Measurements from ENCODE around the gene ASIC2.

Gene ASIC2

DNA sequence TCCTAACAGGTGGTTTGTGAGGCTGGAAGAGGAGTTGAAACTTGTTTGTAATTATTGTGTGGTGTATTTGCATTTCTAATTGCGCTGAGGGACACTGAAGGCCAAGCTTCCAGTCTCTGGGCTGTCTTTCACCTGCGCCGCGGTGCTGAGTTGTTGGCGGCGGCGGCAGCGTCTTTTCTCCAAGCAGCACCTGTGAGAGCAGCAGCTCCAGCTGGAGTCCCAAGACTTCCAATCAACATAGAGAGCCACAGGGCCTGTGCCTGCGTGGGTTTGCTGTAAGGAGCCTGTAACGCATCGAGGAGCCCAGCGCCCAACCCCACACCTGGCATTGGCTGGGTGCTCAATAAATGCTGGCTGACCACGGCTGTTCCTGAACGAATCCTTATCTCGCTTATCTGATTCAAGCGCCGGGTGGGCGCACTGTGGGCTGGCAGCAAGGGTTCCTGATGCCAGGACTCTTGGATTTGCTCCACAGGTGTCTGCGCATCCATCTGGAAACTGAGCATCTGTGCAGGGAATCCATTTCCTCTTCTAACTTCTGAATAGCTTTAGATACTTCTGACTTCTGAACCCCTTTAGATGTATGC lies 138.1 kb downstream of the ASIC2 start:
- no peak for DNase-seq (ENCODE audit: low read depth)

DNA sequence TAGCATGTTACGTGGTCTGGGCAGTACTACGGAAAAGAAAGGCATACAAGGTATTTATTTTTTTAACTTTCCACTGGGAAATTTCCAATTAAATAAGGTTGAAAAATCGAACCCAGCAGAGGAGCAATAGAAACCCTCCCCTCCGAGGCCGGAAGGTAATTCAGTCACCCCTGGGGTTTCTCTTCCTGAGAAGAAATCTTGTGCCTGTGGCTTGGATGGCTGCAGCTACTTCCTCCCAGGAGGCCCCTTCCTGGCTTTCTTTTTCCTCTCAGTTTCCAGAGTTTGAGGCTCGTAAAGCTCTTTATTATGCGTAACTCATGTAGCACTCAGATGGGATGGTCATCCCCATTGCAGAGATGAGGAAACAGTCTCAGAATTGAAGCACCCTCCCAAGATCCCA lies 140.3 kb downstream of the ASIC2 start:
- no peak for DNase-seq (ENCODE audit: low read depth)

- no peak for DNase-seq (ENCODE audit: low read depth)
These were observed 141.5 kb downstream of the ASIC2 start for GRCh38 chr17:33151565-33151964.

- no peak for DNase-seq (ENCODE audit: low read depth)
These were observed 147.2 kb downstream of the ASIC2 start for GRCh38 chr17:33145941-33146340.

DNA sequence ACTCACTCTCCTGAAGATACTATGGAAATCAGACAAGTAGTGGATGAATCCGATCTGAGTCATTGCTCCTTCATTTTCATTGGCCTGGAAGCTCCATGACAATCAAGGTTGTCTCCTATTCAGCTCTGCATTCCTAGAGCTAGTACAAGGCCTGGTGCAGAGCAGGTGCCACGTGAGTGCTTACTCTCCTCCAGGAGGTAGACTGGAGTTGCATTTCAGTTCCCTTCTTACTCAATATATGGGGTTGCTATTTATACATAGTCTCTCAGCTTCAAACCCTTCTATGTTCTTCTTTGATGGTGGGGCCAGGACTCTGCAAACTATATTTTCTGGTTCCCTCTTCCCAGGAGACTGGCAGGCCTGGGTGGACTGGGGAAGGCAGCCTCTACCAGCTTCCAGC lies 148.3 kb downstream of the ASIC2 start:
- DNase-seq (ENCODE audit: low read depth): no peak

DNA sequence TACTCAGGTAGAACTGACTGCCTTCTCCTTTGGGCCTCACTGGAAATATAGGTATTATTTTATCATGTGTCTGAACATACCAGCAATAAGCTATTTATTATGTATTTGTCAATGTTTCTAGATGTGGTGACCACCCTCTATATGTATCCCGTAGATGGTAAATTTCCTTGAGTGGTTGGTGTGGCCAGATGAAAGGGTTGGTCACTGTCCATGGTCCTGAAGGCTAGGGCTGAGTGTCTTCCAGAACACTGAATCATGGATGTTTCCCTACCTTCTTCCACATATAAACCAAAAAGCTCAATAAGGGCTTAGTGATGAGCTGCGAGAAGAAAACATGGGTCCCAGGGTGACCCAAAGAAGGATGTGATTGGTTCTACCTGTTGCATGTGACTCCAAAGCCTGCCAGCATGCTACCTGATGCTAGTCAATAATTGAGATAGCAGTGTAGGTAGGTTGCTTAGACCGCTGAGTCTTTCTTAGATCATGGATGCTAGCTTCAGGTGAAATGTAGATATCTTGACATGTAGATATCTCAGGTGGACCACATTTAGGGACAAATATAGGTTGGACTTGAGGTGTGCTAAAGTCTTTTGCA lies 150.3 kb downstream of the ASIC2 start:
- no peak for DNase-seq (ENCODE audit: low read depth)

- DNase-seq (ENCODE audit: low read depth): no peak
These were observed 152.5 kb downstream of the ASIC2 start for GRCh38 chr17:33140413-33141099.

DNA sequence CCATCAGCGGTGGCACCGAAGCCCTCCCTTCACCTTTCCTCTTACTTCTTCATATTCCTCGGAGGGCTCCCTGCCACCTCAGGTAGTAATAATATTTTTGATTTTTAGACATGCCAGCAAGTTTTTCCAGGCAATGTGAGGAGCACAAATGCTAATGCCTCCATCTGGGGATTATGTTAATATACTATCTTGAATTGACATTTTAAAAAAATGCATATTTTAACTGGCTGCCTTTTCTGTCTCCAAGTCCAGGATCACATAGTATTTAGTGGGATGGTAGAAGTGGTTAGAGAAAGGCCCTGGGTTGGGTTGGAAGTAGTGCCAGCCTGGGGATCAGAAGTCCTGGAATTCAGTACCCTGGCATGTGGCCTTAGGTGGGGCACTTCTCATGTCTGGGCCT lies 154.5 kb downstream of the ASIC2 start:
- DNase-seq (ENCODE audit: low read depth): no peak

DNA sequence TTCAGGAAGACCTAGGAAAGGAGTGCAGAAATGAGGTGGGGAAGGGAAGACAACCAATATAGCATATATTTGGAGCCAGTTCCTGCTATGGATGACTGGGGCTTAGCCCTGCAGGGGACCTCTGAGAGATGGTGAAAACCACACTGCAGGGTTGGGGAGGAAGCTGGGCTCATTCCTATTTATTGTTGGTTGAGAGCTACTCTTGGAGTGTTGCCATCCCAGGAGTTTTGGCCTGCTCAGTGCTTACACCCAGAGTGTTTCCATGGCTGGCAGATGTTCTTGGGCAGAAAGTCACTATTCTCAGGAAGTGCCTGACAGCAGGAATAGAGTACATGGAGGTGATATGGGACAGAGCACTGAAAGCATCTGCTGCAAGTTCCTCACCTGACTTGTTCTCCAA lies 155.7 kb downstream of the ASIC2 start:
- DNase-seq (ENCODE audit: low read depth): no peak

DNA sequence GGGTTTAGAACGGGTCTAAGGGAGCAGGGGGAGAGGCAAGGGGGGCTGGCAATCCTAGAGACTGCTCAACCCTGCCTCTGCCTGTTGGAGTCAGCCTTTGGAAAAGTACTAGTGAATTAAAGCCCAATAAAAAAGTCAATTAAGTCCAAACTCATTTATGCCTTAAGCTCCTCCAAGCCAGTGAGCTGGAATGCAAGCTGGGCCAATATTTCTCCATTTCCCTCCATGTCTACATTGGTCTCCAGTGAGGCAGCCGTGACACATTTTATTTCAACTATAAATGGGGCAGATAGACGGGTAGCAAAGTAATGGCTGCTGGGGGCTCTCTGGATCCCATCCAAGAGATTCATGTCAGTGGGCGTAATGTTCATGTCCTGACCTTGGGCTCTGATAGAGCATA lies 157.4 kb downstream of the ASIC2 start:
- DNase-seq (ENCODE audit: low read depth): no peak

DNA sequence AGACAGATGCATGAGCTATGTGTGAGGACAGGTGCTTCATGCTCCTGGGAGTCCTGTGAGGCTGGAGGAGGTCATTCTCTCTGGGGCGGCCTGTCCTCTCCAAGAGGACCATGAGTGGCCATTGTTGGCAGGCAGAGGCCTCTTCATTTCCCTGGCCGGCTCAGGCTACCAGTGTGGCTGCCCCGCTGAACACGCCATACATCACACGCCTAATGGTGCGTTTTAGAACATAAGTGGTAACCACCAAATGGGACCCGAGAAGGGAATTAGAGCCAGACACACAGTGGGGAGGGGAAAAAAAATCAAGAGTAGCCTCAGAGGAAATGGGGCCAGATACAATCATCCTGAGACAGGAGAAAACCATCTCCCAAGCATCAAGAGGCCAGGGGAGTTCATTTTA lies 161.5 kb downstream of the ASIC2 start:
- no peak for DNase-seq (ENCODE audit: low read depth)

DNA sequence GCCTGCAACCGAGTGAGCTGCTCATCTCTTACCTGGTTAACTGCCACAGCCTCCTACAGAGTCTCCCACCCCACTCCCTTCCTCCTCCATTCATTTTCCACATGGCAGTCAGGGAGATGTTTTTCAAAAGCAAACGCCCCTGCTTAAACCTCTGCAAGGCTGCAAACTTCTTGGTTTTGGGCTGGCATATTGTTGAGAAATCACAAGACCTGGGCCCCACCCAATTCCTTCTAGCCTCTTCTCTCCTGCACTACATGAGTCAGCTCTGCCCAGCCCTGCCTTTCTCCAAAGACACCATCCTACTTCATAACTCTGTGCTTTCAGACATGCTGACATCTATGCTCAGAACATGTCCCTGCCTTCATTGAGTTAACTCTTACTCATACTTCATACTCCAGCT lies 165.4 kb downstream of the ASIC2 start:
- DNase-seq (ENCODE audit: low read depth): no peak

DNA sequence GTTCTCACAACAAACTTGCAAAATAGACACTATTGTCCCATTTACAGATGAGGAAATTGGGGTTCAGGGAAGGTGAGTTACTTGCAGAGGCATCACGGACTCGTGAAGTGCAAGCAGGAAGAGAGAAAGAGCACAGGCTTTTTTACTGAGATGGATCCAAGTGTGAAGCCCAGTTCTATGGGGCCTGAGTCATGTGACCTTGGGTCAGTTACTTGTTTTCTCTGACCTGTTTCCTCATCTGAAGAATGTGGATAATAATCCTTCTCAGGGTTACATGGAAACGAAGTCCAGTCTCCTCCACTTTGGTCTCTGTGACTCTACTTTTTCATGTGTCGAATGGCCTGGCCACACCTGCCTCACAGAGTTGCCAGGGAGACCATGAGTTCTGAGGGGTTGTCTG lies 167.0 kb downstream of the ASIC2 start:
- no peak for DNase-seq (ENCODE audit: low read depth)

DNA sequence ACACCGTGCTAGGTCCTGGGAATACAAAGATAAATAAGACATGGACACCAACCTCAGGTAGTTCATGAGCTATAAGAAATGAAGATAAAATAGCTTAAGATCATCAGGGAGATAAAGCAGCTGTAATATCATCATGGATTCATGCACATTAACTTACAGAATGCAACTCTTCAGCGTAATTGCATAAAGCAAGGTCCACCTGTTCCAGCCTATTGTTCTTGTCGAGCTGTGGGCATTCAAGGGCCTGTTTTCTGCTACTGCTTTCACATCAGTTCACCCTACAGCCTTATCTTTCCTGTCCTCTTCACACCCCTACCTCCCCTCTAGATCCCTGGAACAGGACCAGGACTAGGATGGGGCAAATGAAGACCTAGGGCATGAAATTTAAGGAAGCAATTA lies 167.5 kb downstream of the ASIC2 start:
- no peak for DNase-seq (ENCODE audit: low read depth)

DNA sequence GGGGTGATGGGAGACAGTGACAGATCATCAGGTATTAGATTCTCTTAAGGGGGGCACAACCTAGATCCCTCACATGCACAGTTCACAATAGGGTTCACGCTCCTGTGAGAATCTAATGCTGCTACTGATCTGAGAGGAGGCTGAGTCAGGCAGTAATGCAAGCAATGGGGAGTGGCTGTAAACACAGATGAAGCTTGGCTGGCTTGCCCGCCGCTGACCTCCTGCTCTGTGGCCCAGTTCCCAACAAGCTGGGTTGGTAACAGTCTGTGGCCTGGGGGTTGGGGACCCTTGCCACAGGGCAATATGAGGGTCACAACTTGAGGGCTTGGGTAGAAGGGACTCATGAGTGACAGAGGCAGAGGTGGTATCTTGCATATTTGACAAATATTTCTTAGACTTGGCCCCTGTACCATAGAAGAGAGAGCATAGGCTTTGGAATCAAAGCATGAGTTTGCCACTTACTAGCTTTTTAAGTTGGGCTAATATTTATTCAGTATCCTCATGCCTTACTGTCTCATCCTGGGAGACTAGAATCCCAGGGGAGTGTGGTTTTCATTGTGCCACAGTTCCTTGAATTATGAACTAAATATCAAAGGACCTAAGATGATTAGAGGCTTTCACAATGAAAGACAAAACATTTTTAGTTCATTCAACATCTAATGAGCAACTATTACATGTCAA lies 168.1 kb downstream of the ASIC2 start:
- no peak for DNase-seq (ENCODE audit: low read depth)

- DNase-seq (ENCODE audit: low read depth): no peak
These were observed 168.9 kb downstream of the ASIC2 start for GRCh38 chr17:33124185-33124584.

DNA sequence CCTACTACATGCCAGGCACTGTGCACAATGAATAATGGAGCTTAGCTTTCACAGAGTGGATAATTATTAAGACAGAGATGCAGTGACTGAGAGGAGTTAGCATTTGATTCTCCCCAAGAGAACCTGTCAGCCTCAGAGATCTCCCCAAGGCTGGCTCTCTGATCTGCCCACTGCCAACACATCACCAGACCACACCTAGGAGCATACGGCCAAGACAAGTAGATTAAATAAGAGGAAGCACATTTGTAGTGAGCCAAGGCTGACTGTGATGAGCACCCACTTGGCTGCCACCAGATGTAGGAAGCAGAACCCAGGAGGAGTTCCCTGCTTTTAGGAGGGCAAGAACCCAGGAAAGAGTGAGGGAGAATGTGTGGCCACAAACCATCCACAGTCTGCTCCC lies 171.3 kb downstream of the ASIC2 start:
- DNase-seq (ENCODE audit: low read depth): no peak

DNA sequence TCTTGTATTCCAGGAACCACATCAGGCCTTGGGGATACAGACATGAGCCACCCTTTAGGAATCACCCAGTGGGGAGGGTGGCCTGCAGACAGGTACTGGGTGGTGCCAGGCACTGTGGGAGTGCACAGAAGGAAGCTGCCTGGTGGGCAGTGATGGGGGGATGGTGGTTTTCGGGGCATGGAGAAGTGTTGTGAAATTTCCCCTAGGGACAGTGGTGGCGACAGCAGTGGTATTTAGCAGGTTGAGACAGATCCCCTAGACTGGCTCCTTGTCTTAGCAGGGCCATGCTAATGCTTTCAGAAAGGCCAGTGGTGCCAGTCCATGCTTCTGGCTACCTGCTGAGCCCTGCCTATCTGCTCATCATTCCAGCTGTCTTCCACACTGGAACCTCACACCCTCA lies 171.8 kb downstream of the ASIC2 start:
- DNase-seq (ENCODE audit: low read depth): no peak

DNA sequence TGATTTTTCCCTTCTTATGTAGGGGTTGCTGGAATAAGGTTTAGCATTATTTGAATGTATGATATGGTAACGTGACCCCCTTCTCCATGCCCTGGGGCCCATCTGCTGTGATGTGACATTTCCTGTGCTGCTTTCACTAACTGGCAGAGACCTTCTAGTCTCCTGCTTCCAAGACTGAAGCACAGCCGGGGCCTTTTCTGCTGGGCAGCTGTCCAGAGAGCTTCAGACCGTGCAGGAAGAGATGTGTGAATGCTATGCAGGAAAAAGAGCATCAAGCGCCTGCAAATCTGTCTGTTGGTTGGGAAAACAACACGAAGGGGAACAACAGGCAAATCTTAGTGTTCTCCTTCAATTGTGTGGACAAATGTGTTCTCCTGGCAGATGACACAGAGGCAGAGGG lies 173.0 kb downstream of the ASIC2 start:
- no peak for DNase-seq (ENCODE audit: low read depth)

GRCh38 chr17:33118391-33119075 lies 174.6 kb downstream of the ASIC2 start:
- no peak for DNase-seq (ENCODE audit: low read depth)

- no peak for DNase-seq (ENCODE audit: low read depth)
These were observed 177.0 kb downstream of the ASIC2 start for GRCh38 chr17:33116021-33116551.

- DNase-seq (ENCODE audit: low read depth): no peak
These were observed 177.7 kb downstream of the ASIC2 start for GRCh38 chr17:33115366-33115765.
